BE2C (cell line): ENCODE measurements around the gene RNF40.

Source experiments
- DNase-seq: peaks from one replicate; pipeline ENCODE4 v3.0.0-alpha.2; 2020
- H3K27me3 ChIP-seq: fragments of 250-450 bp; sonication (Bioruptor Pico); 2 replicates; pipeline ENCODE4 v1.5.1; 2020; ENCODE audit warnings: mild to moderate bottlenecking
- H3K36me3 ChIP-seq: fragments of 250-450 bp; sonication (Bioruptor Pico); 2 replicates; pipeline ENCODE4 v1.5.1; 2020; ENCODE audit warnings: mild to moderate bottlenecking
- H3K4me1 ChIP-seq: fragments of 250-450 bp; sonication (Bioruptor Pico); 2 replicates; pipeline ENCODE4 v1.5.1; 2020
- H3K4me3 ChIP-seq: 2 replicates; pipeline ENCODE4 v1.5.1; 2011; ENCODE audit warnings: low read depth, low read length
- H3K9me3 ChIP-seq: fragments of 250-450 bp; sonication (Bioruptor Pico); 2 replicates; pipeline ENCODE4 v1.5.1; 2020
- TF ChIP-seq, protein P1 (sequence below): IDR thresholded peaks from 2 replicates; pipeline ENCODE4 v1.5.1; 2012; ENCODE audit warnings: mild to moderate bottlenecking, low read depth, low read length

RNF40 gene

DNA sequence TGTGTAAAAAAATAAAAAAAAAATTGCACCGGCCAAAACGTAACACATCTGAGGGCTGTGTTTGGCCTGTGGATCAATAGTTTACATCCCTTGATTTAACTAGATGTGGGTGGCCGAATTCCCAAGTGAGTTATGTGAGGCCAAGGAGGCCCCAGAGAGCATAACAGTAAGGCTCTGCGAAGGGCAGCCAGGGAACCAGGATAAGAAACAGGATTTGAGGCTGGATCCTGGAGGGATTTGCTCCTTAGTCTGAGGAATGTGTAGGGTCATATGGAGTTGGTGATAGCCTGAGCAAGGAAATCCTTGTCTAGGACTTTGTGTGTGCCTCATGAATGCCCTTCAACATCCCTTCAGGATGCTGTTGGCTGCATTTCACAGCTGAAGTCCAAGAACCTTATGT, 11.9 kb upstream of the RNF40 start:
- Histone ChIP-seq H3K9me3 (no peaks in the 10 kb centered on the region), H3K4me3 (no peak overlapping the region), H3K36me3 (peaks cover 23% of the 10 kb centered on the region), H3K4me1 (no peaks in the 10 kb centered on the region), H3K27me3 (no peaks in the 10 kb centered on the region)
- no peak for DNase-seq
- TF ChIP-seq, protein P1, sequence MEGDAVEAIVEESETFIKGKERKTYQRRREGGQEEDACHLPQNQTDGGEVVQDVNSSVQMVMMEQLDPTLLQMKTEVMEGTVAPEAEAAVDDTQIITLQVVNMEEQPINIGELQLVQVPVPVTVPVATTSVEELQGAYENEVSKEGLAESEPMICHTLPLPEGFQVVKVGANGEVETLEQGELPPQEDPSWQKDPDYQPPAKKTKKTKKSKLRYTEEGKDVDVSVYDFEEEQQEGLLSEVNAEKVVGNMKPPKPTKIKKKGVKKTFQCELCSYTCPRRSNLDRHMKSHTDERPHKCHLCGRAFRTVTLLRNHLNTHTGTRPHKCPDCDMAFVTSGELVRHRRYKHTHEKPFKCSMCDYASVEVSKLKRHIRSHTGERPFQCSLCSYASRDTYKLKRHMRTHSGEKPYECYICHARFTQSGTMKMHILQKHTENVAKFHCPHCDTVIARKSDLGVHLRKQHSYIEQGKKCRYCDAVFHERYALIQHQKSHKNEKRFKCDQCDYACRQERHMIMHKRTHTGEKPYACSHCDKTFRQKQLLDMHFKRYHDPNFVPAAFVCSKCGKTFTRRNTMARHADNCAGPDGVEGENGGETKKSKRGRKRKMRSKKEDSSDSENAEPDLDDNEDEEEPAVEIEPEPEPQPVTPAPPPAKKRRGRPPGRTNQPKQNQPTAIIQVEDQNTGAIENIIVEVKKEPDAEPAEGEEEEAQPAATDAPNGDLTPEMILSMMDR = no peak

DNA sequence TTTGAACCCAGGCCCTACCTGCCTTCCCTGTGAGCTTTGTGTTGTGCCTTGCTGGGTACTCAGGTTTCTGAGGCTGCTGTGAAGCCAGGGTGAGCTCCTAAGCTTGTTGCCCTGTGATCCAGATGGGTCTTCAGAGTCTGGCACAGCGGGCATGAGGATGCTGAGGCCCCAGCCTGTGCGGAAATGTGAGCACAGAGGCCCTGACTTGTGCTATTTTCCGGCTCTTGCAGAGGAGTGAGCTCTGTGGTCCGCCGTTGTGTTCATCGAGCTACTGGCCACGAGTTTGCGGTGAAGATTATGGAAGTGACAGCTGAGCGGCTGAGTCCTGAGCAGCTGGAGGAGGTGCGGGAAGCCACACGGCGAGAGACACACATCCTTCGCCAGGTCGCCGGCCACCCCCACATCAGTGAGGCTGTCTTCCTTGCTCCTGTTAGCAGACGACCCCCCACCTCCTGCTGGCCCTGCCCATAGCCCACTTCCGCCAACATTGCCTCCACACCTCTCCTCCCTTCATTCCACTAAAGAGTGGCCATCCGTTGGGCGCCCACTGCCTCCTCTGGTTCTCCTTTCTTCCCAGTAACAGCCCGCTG, 11.2 kb upstream of the RNF40 start:
- TF ChIP-seq, protein P1 = no peak
- no peak for DNase-seq
- peaks cover 26% of the 10 kb centered on the region for H3K36me3 ChIP-seq
- H3K27me3 ChIP-seq = no peaks in the 10 kb centered on the region
- no peaks in the 10 kb centered on the region for H3K4me1 ChIP-seq
- no peak overlapping the region for H3K4me3 ChIP-seq
- H3K9me3 ChIP-seq = no peaks in the 10 kb centered on the region

DNA sequence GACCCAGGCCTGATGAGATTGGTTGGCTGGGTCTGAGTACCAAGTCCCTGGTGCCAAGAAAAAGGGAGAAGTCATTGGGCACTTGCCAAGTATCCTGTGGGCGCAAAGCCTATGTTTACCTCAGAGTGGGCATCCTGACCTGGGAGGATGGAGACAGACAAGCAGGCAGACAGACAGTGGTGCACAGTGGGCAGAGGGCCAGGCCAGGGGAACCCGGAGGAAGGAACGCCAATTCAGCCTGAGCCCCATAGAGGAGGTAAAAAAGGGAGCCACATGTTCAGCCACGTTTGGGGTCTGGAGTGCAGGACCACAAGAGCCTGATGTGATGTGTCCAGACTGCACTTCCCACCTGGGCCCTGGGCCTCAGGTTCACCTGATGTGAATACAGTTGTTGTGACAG, 8.5 kb upstream of the RNF40 start:
- H3K9me3 ChIP-seq = no peaks in the 10 kb centered on the region
- no peaks in the 10 kb centered on the region for H3K27me3 ChIP-seq
- DNase-seq = no peak
- H3K4me1 ChIP-seq = no peaks in the 10 kb centered on the region
- H3K36me3 ChIP-seq = peaks cover 28% of the 10 kb centered on the region
- H3K4me3 ChIP-seq = no peak overlapping the region
- TF ChIP-seq, protein P1 = no peak

DNA sequence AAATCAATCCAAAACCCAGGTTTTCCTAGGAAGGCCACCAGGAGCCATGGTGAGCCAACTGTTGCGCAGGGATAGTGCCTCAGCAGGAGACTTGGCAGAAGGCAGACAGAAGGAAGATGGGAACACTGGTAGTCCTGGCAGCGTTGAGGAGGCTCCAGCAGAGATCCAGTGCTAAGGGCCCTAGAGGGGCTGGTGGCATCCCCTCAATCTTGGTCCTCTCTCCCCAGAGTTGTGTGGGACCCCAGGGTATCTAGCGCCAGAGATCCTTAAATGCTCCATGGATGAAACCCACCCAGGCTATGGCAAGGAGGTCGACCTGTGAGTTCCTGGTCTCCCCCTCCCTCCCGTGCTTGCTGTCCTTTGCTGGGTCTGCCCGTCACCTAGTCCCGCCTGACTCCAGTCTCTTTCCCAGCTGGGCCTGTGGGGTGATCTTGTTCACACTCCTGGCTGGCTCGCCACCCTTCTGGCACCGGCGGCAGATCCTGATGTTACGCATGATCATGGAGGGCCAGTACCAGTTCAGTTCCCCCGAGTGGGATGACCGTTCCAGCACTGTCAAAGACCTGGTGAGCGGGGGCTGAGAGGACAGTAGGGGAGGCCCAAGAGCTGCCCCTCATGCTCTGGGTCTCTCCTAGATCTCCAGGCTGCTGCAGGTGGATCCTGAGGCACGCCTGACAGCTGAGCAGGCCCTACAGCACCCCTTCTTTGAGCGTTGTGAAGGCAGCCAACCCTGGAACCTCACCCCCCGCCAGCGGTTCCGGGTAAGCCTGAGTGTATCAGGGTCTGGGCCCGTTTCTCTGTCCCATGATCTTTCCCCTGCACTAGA, 6.0 kb upstream of the RNF40 start:
- H3K36me3 ChIP-seq = peaks cover 23% of the 10 kb centered on the region
- DNase-seq = no peak
- H3K9me3 ChIP-seq = no peaks in the 10 kb centered on the region
- no peak overlapping the region for H3K4me3 ChIP-seq
- H3K27me3 ChIP-seq = no peaks in the 10 kb centered on the region
- TF ChIP-seq, protein P1 = no peak
- no peaks in the 10 kb centered on the region for H3K4me1 ChIP-seq

DNA sequence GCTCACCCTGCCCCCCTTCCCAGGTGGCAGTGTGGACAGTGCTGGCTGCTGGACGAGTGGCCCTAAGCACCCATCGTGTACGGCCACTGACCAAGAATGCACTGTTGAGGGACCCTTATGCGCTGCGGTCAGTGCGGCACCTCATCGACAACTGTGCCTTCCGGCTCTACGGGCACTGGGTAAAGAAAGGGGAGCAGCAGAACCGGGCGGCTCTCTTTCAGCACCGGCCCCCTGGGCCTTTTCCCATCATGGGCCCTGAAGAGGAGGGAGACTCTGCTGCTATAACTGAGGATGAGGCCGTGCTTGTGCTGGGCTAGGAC, 5.4 kb upstream of the RNF40 start:
- Histone ChIP-seq H3K9me3 (no peaks in the 10 kb centered on the region), H3K36me3 (peaks cover 18% of the 10 kb centered on the region), H3K4me3 (no peak overlapping the region), H3K27me3 (no peaks in the 10 kb centered on the region), H3K4me1 (no peaks in the 10 kb centered on the region)
- TF ChIP-seq, protein P1 = no peak
- no peak for DNase-seq

DNA sequence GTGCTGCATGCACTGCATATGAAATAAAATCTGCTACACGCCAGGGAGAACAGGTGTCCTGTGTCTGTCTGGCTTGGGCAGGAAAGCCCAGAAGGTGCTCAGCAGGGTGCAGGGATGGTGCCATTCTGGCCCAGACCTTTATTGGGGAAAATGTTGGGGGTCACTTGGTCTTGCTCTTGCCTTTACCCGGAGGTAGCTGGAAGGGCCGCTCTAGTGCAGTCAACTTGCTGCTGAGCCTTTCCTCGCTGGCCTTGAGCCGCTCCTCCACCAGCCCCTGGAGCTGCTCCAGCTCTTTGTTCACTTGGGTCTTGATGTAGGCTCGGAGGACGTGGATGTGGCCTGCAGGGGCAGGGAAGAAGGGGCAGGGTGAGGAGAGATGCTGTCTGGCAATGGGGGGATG, 4.8 kb upstream of the RNF40 start:
- Histone ChIP-seq H3K4me1 (no peaks in the 10 kb centered on the region), H3K36me3 (peaks cover 18% of the 10 kb centered on the region), H3K9me3 (no peaks in the 10 kb centered on the region), H3K27me3 (no peaks in the 10 kb centered on the region), H3K4me3 (no peak overlapping the region)
- DNase-seq = no peak
- TF ChIP-seq, protein P1 = no peak
